ENCODE measurements around the gene HERC4.

DNA sequence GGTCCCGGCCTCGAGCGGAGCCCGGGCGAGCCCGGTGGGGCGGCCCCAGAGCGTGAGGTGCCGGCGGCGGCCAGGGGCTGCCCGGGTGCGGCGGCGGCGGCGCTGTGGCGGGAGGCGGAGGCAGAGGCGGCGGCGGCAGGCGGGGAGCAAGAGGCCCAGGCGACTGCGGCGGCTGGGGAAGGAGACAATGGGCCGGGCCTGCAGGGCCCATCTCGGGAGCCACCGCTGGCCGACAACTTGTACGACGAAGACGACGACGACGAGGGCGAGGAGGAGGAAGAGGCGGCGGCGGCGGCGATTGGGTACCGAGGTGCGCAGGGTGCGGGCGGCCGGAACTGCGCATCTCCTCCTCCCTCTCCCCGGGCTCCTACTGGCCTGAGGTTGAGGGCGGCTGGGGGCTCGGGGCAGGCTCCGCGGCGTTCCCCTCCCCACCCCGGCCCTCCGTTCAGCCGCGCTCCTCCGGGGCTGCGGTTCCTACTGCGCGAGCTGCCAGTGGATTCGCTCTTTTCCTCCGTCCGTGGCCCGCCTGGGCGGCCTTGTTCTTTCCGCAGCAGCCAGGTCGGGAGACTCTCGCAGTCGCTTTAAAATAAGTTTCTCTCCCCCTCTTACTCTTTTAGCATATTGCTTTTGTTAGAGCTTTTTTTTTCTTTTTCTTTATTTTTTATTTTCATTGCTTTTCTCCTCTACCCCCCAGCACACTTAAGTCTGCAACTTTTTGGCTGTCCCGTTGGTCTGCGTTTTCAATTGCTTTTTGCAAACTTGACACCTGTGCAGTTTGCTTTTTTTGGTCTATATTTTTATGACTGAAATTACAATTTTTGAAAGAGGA lies 190.0 kb downstream of the HERC4 start:
- peak; percentile 13 for TF ChIP-seq EZH2 (IDR thresholded peaks at IDR 0.05)
- TF ChIP-seq, protein P1, sequence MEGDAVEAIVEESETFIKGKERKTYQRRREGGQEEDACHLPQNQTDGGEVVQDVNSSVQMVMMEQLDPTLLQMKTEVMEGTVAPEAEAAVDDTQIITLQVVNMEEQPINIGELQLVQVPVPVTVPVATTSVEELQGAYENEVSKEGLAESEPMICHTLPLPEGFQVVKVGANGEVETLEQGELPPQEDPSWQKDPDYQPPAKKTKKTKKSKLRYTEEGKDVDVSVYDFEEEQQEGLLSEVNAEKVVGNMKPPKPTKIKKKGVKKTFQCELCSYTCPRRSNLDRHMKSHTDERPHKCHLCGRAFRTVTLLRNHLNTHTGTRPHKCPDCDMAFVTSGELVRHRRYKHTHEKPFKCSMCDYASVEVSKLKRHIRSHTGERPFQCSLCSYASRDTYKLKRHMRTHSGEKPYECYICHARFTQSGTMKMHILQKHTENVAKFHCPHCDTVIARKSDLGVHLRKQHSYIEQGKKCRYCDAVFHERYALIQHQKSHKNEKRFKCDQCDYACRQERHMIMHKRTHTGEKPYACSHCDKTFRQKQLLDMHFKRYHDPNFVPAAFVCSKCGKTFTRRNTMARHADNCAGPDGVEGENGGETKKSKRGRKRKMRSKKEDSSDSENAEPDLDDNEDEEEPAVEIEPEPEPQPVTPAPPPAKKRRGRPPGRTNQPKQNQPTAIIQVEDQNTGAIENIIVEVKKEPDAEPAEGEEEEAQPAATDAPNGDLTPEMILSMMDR (IDR thresholded peaks at IDR 0.05) = no peak

All from neural progenitor cell (in vitro differentiated cells).